Ishikawa (cell line): Measurements from ENCODE around the gene LAPTM5.

Experiments
- EP300 ChIP-seq: IDR thresholded peaks from 2 replicates; pipeline ENCODE4 v1.6.1; 2012; ENCODE audit warnings: borderline replicate concordance
- MAX ChIP-seq: IDR thresholded peaks from 2 replicates; pipeline ENCODE4 v1.6.1; 2012
- RAD21 ChIP-seq: IDR thresholded peaks from 2 replicates; pipeline ENCODE4 v1.6.1; 2012; ENCODE audit warnings: low read depth
- REST ChIP-seq: IDR thresholded peaks from 2 replicates; pipeline ENCODE4 v1.6.1; 2012; ENCODE audit warnings: low read depth, mild to moderate bottlenecking
- TAF1 ChIP-seq: IDR thresholded peaks from 2 replicates; pipeline ENCODE4 v1.6.1; 2012; ENCODE audit warnings: low read depth, mild to moderate bottlenecking
- YY1 ChIP-seq: IDR thresholded peaks from 2 replicates; pipeline ENCODE4 v1.6.1; 2012; ENCODE audit warnings: low read depth

GRCh38 chr1:30751830-30752650, 5.5 kb downstream of the LAPTM5 start:
- TF ChIP-seq REST (no peak), EP300 (no peak), RAD21 (no peak), YY1 (no peak), MAX (no peak), TAF1 (no peak)
